OCI-LY1 (cell line): Measurements from ENCODE around the gene GEMIN4.

ENCODE experiments used
- H2AFZ ChIP-seq: fragments of 200-600 bp; sonication (generic), shearing (Covaris generic); 2 replicates; pipeline ENCODE4 v1.6.0; 2014; ENCODE audit warnings: antibody characterized with exemption, mild to moderate bottlenecking, low read length
- H3F3A ChIP-seq: fragments of 200-600 bp; sonication (generic), shearing (Covaris generic); 2 replicates; pipeline ENCODE4 v1.6.0; 2014; ENCODE audit warnings: mild to moderate bottlenecking, antibody characterized with exemption, low read length, moderate library complexity; ENCODE audit not compliant: insufficient read depth
- H3K27ac ChIP-seq: fragments of 200-600 bp; sonication (generic); 2 replicates; pipeline ENCODE4 v1.5.1; 2014; ENCODE audit warnings: low read length, mixed run types, mild to moderate bottlenecking, low read depth; ENCODE audit not compliant: poor library complexity, severe bottlenecking
- H3K27me3 ChIP-seq: fragments of 200-600 bp; sonication (generic); 2 replicates; pipeline ENCODE4 v1.6.0; 2014; ENCODE audit warnings: antibody characterized with exemption, mild to moderate bottlenecking, low read length, moderate library complexity; ENCODE audit not compliant: insufficient read depth
- H3K36me3 ChIP-seq: fragments of 200-600 bp; sonication (generic); 2 replicates; pipeline ENCODE4 v1.6.1; 2014; ENCODE audit warnings: mild to moderate bottlenecking, antibody characterized with exemption, low read length, moderate library complexity, mixed read lengths; ENCODE audit not compliant: insufficient read depth
- H3K4me1 ChIP-seq: fragments of 200-600 bp; sonication (generic); 2 replicates; pipeline ENCODE4 v1.5.1; 2014; ENCODE audit warnings: mild to moderate bottlenecking, low read length, moderate library complexity; ENCODE audit not compliant: insufficient read depth, severe bottlenecking
- H3K4me2 ChIP-seq: fragments of 200-600 bp; sonication (generic), shearing (Covaris generic); 2 replicates; pipeline ENCODE4 v1.6.1; 2014; ENCODE audit warnings: low read length
- H3K4me3 ChIP-seq: fragments of 200-600 bp; sonication (generic); 2 replicates; pipeline ENCODE4 v1.5.1; 2014; ENCODE audit warnings: low read length, low read depth, mild to moderate bottlenecking, mixed read lengths; ENCODE audit not compliant: poor library complexity, severe bottlenecking
- H3K79me2 ChIP-seq: fragments of 200-600 bp; shearing (Covaris generic); 2 replicates; pipeline ENCODE4 v1.6.1; 2016; ENCODE audit warnings: mixed run types, low read length, mixed read lengths; ENCODE audit not compliant: insufficient read depth
- H3K9ac ChIP-seq: fragments of 200-600 bp; sonication (generic), shearing (Covaris generic); 2 replicates; pipeline ENCODE4 v1.6.1; 2014; ENCODE audit warnings: mild to moderate bottlenecking, low read length, mixed read lengths
- H3K9me2 ChIP-seq: fragments of 200-600 bp; sonication (generic), shearing (Covaris generic); 2 replicates; pipeline ENCODE4 v1.6.1; 2014; ENCODE audit warnings: low read depth, mild to moderate bottlenecking, low read length, mixed read lengths
- H3K9me3 ChIP-seq: fragments of 200-600 bp; shearing (Covaris generic); 2 replicates; pipeline ENCODE4 v1.6.1; 2014; ENCODE audit warnings: low read length, mixed read lengths
- H4K20me1 ChIP-seq: fragments of 200-600 bp; sonication (generic), shearing (Covaris generic); 2 replicates; pipeline ENCODE4 v1.6.0; 2016; ENCODE audit warnings: mild to moderate bottlenecking, low read length; ENCODE audit not compliant: insufficient read depth
- CTCF ChIP-seq: fragments of 200-600 bp; sonication (generic), shearing (Covaris generic); IDR thresholded peaks from 2 replicates; pipeline ENCODE4 v1.5.1; 2017; ENCODE audit warnings: mild to moderate bottlenecking, antibody characterized with exemption, low read length, moderate library complexity, mixed read lengths
- EZH2 ChIP-seq: fragments of 200-600 bp; sonication (generic), shearing (Covaris generic); IDR thresholded peaks from 2 replicates; pipeline ENCODE4 v1.8.0; 2017; ENCODE audit warnings: borderline replicate concordance, mixed run types, mild to moderate bottlenecking, antibody characterized with exemption, low read length, moderate library complexity, mixed read lengths

Gene GEMIN4

GRCh38 chr17:737561-738113 is 14.4 kb downstream of the GEMIN4 start:
- no peak overlapping the region for H3K9ac ChIP-seq
- H2AFZ ChIP-seq = no peak overlapping the region
- no peaks in the 10 kb centered on the region for H3K79me2 ChIP-seq
- TF ChIP-seq CTCF = no peak
- TF ChIP-seq EZH2 = no peak
- no peaks in the 10 kb centered on the region for H4K20me1 ChIP-seq
- H3K9me2 ChIP-seq = no peaks in the 10 kb centered on the region
- no peak overlapping the region for H3K4me2 ChIP-seq
- no peaks in the 10 kb centered on the region for H3K9me3 ChIP-seq
- H3F3A ChIP-seq = no peaks in the 10 kb centered on the region
- no peak overlapping the region for H3K4me3 ChIP-seq
- peaks cover 23% of the 10 kb centered on the region for H3K4me1 ChIP-seq
- H3K27ac ChIP-seq = no peak overlapping the region
- H3K27me3 ChIP-seq = no peaks in the 10 kb centered on the region
- peaks cover 38% of the 10 kb centered on the region for H3K36me3 ChIP-seq

GRCh38 chr17:733743-734142 is 18.3 kb downstream of the GEMIN4 start:
- Histone ChIP-seq H3K9me3 (no peaks in the 10 kb centered on the region), H3K27ac (no peak overlapping the region)

GRCh38 chr17:732902-733720 is 19.0 kb downstream of the GEMIN4 start:
- Histone ChIP-seq H3K36me3 (peaks cover 9% of the 10 kb centered on the region; the same call in 1 of the 2 replicates), H3F3A (no peaks in the 10 kb centered on the region), H3K4me1 (peaks cover 16% of the 10 kb centered on the region), H3K27me3 (peaks cover 5% of the 10 kb centered on the region; the same call in 1 of the 2 replicates), H3K79me2 (no peaks in the 10 kb centered on the region), H3K27ac (no peak overlapping the region), H4K20me1 (no peaks in the 10 kb centered on the region), H3K4me2 (peak overlapping the region; percentile 69), H3K4me3 (peak overlapping the region; percentile 84), H3K9me3 (no peaks in the 10 kb centered on the region), H3K9me2 (no peaks in the 10 kb centered on the region), H2AFZ (no peak overlapping the region), H3K9ac (peak overlapping the region; percentile 83)
- TF ChIP-seq CTCF = no peak
- TF ChIP-seq EZH2 = no peak

More at GRCh38 chr17:733743-734142, 18.3 kb downstream of the GEMIN4 start:
- peak overlapping the region; percentile 69 for H3K4me2 ChIP-seq
- H3K4me3 ChIP-seq = peak overlapping the region; percentile 84
- H3K9ac ChIP-seq = peak overlapping the region; percentile 83; the same call in 1 of the 2 replicates
- no peak overlapping the region for H2AFZ ChIP-seq
- TF ChIP-seq CTCF = no peak
- H3K79me2 ChIP-seq = no peaks in the 10 kb centered on the region
- H3K27me3 ChIP-seq = peaks cover under 1% of the 10 kb centered on the region; the same call in 1 of the 2 replicates
- no peaks in the 10 kb centered on the region for H3F3A ChIP-seq
- peaks cover 16% of the 10 kb centered on the region for H3K4me1 ChIP-seq
- H3K9me2 ChIP-seq = no peaks in the 10 kb centered on the region
- H3K36me3 ChIP-seq = peaks cover 14% of the 10 kb centered on the region
- no peaks in the 10 kb centered on the region for H4K20me1 ChIP-seq
